Inflammatory macrophage treated with lipopolysaccharide for 4 hours (primary cell): Measurements from ENCODE around the gene RRP8.

Experiments
- DNase-seq: peaks from one replicate; pipeline ENCODE4 v3.0.0-alpha.2; 2020

Gene RRP8

DNA sequence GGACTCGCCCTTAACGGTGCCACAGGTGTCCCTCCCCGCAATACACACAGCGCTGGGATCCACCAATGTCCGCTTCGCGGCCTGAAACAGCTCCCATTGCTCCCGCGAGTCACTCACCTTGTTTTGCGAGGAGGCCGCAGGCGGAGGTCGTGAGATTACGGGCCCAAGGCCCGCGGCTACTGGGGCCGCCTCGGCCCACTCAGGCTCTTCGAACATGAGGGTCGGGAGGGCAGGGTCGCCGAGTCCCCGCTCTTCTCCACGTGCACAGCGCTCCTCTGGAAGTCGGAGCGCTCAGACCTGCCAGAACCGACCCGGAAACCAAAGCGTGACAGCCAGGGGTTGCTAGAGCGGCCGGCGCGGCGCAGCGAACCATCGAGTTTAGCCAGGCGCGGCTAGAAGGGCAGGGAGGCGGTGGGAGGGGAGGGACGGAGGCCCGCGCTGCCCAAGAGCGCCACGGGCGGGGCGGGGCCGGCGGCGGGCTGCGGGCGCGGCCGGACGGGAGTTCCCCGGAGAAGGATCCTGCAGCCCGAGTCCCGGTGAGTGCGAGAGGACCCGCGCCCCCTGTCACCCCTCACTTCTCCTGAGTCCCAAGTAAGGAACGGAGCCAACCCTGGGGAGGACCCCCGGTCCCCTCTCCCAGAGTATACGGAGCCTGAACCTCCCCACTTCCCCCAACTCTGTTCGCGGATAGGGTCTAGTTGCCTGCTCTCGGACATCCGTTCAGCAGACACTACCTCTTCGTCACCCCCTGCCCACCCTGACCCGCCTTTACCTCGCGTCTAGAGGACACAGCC is at the start of gene RRP8, which contains the start of gene ILK:
TSS of gene RRP8 (minus strand) at position 330 of the 794 bp plus-strand sequence. CDS start at position 216, 114 bp downstream.
TSS of gene ILK (plus strand) at position 488 of the 794 bp plus-strand sequence. CDS start 498 bp downstream, outside the sequence.
- DNase-seq: peak; percentile 91

DNA sequence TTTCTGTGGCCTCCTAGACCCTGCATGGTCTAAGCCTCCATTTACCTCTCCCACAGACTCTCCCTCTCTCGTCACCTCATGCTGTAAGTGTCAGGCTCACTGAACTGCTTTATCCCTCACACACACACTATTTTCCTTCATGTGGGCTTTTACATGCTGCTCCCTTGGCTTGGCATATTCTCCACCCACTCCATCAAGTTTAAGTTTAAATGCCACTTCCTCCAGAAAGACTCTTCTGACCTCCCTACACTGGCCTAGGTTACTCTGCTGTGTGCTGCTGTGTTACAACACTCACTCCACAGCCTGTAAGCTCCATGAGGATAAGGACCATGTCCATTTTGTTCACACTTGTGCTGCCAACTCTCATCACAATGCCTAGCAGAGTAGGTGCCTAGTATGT is 49.7 kb upstream of the RRP8 start:
- peak; percentile 32 for DNase-seq

DNA sequence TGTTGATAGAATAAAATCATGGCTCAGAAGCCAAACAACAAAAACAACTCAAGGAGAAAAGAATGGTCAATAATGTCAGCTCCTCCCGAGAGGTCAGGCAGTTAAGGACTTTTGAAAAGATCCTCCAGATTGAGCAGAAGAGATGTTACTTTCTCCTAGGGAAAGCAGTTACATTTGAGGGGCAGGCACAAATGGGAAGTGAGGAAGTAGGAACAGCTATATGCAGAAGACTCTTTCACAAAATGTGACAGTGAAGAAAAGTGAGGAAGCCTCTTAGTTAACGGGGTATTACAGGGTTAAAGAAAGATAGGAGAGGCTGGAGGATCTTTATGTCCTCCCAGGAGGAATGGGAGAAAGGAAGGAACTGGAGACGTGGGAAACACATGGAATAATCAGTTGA is 48.8 kb upstream of the RRP8 start:
- peak; percentile 20 for DNase-seq

DNA sequence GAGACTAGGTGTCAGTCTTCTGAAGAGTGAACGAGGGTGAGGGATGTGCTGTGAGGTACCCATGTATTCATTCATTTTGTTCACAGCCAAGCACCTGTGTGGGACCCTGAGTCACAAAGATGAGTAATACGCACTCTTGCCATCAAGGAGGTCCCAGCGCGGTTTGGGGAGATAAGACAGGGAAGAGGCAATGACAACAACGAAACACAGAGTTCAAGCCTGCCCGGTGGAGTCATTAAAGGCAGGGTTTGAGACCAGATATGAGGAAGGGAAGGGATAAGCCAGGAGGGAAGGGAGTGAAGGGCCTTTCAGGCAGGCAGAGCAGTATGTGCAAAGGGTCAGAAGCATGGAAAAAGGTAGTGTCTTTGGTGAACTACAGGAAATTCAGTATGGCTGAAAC is 47.6 kb upstream of the RRP8 start:
- DNase-seq: no peak

DNA sequence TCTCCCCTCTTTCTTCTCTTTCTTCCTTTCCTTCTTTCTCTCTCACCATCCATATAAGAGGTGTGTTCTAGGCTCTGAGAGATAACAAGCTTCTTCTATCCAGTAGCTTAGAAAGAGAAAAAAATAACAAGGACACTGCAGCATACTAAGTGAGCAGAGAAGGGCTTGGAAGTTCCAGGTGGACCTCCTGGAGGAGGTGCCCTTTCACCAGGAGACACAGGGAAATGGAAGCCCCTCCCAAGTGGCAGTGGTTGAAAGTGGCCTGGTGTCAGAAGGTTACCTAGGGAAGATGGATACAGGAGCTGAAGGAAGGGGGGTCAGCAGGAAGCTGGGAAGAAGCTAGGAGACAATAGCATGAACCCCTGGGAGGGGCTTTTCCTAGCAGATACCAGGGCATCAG is 46.7 kb upstream of the RRP8 start:
- no peak for DNase-seq

DNA sequence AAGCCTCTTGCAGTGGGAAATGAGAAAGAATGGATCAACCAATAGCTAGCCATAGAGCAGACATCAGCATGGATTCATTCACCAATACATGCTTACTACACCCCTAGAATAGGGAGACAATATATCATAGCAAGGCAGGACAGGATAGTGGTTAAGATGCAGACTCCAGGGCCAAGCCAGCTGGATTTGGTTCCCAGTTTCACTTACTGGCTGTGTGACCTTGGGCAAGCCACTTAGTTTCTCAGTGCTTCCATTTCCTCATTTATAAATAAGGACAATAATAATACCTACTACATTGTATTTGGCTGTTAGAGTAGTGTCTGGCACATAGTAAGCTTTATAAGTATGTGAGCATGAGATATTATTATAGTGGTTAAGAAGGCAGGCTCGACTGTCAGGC is 45.1 kb upstream of the RRP8 start:
- DNase-seq: peak; percentile 68

DNA sequence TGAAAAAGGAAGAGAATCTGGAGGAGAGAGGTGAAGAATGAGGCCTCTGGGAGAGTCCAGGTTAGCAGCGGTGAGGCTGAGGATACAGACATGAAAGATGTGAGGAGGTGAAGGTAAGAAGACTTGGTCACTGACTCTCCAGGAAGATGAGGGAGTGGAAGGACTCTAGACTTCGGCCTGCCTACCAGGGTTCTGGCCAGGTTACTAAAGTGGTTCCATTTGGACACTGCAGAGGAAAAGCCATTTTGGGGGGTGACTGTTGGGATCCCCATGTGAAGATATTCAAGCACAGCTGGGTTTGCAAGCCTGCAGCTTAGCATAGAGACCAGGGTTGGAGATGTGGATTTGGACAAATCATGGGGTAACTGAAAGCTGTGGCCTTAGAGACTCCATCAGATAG is 44.4 kb upstream of the RRP8 start:
- no peak for DNase-seq

DNA sequence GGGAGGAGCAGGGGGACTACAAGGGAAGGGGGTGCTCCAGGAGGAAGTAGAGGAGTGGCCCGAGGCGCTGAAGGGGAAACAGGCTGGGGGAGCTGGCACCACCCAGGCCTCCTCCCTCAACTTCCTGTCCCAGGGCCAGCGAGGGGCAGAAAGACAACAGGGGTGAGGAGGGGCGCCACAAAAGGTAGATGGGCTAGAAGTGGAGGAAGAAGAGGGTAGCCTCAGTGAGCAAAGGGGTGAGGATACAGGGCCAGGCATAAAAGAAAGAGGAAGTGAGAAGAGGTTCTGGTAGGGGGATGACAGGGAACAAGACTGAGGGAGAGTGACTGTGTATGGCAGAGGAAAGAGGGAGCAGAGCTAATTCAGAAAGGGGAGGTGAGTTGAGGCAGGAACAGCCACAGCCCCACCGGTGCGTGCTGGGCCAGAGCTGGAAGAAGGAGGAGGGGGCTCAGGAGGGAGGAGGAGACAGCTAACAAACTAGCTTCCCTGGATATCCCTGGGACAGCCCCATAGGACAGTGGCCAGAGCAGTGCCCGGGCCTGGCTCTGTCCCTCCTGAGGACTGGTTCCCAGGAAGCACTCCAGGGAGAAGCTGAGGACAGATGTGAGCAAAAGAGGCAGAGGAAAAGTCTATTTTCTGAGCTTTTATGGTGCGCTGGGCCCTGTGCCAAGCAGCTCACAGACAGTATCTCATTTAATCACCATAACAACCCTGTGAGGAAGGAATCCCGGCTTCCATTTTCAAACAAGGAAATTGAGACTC is 43.7 kb upstream of the RRP8 start:
- DNase-seq: peak; percentile 54

DNA sequence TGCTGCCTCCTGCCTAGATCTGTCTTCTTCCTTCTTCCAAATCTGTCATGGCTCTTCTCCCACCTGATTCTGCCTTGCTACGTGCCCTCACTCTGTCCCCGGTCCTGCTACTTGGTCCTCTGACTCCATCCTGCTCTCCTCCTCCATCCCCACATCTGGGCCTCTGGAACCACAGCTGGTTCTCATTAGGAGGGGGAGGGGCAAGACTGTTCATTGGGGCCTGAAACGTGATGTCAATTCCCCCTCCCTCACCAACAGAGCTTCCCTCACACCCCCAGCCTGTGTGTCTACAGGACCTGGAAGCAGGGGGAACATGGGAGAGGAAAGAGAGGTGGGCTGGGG is 43.1 kb upstream of the RRP8 start:
- DNase-seq: no peak

DNA sequence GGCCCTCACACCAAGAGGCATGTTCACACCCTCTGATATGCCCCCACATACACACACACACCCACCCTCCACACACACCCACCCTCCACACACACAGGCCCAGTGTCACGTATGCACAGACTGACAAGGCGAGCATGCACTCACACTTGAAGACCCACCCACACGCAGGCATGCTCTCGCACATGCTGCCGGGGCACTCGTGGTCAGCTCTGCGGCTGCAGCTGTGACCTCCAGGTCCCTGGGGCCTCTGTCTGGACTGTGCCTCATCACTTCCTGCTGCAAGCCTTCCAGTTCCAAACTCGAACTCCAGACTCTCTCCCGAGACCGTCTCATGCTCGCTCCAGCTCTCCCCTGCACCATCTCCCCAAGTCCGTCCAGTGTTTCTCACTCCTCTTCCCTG is 42.7 kb upstream of the RRP8 start:
- peak; percentile 35 for DNase-seq

DNA sequence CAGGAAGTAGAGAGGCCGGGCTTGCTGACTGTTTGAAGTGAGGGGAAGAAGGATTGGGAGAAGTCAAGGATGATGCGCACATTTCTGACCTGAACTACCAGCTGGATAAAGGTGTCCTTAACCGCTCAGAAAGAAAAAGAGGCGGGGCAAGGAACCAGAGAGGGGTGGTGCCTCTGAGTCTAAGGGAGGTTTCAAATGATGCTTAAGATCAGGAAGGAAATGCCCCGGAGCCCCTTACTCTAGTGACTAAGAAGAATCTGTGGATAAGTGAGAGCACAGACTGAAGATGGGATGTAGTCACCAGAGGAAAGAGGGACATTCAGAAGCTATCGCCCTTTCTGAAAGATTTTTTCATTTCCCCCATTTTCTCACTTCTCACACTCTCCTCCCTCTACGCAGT is 39.5 kb upstream of the RRP8 start:
- DNase-seq: no peak

DNA sequence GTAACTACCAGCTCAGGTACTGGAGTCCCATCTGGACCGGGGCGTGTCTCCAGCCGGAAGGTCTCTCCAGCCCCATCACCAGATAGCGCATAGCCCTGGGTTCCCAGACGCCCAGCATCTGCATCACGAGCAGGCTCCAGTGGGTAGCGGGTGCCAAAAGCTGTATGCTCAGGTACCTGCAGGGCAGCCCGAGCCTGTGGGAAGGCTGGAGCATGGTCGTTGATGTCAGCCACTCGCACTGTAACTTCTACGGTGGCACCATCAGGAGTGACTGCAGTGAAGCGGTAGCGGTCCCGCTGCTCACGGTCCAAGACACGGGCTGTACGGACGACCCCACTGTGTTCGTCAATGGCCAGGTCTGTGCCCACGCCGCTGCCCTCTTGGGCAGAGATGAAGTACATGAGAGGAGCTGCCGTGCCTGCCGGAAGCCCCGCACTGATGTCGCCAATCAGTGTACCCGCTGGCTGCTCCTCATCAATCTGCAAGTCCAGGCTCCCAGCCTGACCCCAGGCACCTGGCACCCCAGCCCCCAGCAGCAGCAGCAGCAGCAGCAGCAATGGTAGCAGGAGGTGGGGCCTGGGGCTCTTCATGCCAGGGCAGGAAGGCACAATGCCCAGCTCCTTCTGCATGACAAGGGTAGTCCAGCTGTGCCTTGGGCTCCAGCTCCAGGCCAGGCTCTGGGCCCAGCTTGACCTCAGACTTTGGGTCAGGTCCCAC is 37.7 kb upstream of the RRP8 start:
- no peak for DNase-seq

DNA sequence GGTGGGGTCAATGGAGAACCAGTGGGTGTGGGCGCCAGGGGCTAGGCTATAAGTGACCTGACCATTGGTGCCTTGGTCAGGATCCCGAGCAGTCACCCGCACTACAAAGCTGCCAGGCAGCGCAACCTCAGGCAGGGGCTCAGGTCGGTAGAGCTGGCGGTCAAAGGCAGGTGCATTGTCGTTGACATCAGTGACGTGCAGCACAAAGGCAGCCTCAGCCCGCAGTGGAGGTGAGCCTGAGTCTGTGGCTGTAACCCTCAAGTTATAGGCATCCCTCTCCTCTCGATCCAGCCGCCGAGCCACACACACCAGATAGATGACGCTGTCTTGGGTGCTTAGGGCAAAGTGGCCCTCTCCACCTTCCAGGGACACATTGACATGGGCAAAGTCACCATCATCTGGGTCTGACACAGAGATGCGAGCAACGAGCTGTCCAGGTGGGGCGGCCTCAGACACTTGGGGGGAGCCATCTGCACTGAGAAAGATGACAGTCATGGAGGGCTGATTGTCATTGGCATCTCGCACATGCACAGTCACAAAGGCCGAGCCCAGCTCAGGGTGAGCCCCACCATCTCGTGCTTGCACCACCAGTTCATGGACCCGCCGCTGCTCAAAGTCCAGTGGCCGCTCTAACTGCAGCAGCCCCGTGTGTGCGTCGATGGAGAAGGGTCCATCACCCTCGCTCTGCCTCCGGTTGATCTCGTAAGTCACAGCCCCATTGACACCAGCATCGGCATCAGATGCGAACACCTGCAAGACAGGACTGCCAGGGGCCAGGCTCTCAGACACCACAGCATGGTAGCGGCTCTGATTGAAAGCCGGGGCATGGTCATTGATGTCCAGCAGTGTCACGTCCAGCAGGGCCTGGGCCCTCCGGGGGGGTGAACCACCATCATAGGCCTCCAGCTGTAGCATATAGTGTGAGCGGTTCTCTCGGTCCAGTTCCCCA is 36.9 kb upstream of the RRP8 start:
- no peak for DNase-seq

DNA sequence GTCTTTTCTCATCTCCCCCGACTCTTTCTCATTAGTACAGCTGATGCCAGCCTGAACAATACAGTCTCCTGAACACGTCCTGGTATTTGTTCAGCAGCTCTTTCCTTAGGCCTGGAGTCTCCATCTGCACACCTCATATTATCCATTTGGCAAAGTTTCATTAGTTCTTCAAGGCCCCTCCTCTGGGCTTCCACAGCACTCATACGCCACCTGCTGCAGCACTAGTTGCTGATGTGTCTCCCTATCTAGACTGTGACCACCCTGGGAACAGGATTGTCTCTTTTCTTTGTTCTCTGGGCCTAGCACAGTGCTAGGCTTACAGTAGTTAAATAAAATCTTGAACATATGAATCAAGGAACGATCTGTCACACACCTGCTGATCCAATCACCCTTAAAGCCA is 35.0 kb upstream of the RRP8 start:
- no peak for DNase-seq

DNA sequence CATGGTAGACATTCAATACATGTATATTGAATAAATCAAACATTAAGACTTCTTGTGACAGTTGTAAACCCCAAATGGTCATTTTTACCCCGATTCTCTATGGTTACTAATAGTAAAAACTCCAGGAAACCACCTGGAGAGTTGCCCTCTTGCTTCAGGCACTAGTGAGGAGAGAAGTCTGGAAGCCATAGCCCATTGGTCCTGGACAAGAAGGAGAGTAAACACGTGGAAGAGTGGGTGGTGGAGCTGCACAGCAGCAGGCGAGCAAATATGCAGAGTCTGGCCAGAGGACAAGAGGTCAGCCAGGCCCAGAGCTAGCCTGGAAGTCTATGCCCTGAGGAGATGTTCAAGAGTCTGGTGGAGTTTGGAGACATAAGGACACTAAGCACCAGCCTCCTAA is 34.5 kb upstream of the RRP8 start:
- DNase-seq: no peak

DNA sequence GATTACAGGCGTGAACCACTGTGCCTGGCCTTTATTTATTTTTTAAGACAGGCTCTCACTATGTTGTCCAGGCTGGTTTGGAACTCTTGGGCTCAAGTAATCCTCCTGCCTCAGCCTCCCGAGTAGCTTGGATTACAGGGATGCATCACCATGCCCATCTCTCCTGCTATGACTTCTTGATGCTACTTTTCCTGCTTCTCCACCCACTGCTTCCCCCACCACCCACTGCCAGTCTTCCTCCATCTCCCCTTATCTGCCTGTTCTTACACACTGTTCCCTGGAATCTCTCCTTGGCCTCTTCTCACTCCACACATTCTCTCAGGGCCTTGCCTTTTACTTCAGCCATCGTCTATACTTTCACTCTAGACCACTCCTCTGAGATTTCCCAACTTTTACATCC is 33.1 kb upstream of the RRP8 start:
- no peak for DNase-seq

DNA sequence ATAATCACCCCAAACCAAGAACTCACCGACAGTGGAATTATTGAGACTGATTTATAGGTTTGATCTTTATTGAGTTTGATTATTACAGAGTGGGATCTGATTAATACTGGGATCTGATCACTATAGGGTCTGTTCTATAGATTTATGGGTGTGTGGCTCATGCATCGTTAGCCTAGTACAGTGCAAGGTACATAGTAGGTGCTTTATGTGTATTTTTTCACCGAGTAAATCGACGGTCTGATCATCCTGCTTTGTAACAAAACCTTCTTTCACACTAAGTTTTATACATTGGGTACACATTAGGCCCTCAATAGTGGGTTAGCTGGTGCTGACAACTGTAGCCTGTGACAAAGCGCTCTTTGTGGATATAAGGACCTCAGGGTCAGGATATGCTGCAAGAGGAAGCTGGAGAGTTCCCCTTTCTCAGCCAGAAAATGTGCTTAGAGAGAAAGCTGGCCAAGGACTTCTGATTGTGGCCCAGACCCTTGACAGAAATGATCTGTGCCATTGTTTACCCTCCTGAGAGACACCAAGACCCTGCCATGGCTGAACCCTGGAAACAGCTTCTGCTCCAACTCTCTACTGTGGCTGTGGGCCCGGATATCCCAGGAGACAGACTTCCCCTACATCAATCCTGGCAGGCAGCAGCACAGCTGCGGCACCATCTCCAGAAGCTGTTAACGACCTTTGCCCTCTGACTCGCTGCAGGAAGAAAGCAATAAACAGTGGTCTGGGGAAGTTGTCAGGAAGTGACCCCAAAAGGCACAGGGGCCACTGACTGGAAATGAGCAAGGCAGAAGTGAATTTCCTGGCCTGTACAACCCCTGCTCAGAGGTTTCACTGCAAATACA is 31.9 kb upstream of the RRP8 start:
- peak; percentile 72 for DNase-seq

DNA sequence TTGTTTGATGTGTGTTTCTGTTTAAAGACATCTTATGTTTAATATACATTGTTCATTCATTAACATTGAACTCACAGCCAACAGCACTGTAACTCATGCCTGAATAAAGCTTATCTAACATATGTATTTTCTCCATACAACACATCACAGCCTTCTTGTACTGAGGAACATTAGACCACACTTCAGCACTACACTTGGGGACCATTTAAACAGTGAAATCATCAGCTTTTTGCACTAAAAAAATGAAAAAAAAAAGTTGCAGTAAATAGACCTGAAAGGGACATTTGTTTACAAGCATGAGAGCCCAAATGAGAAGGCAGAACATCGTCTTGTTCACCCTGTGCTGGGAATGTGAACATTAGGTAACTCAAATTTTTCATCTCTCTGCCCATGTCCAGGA is 31.1 kb upstream of the RRP8 start:
- no peak for DNase-seq

DNA sequence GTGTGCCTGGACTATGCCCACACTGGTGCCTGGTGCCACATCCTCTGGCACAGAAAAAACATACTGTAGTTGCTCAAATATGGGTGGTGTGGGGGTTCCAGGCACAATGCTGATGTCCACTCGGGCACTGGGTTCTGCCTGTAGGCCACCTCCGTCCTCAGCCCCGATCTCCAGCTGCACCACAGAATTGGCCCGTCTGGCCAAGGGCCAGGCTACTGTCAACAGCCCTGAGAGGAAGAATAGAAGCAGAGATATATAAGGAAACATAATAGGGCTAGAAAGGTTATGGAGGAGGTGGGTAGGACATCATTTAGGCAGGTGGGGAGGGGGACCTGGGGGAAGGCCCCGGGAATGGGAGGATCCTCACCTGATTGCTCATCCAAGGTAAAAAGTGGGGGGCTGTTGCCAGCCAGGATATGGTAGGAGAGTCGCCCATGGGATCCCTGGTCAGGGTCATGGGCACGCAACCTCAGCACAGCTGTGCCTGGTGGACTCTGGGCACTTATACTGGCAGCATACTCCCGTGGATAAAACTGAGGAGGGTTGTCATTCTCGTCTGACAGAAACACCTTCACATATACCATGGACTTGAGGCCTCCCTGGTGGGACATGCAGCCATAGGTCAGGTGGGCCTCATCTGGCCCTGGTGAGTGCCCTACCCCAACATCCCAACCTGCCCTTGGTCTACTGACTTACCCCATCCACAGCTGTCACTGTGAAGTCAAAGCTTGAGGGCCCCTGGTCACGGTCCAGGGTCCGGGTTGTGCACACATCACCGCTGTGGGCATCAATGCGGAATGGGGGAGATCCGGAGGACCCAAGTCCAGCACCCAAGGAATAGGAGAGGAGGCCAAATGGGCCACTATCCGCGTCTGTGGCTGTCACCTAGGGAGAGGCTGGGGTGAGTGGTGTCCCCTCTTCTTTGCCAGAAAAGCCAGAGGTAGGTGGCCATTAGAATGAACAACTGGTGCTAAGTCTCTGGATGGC is 30.3 kb upstream of the RRP8 start:
- no peak for DNase-seq
